ENCODE measurements around the gene PRRG1.
"Not testable (repeated sequence)": the region's sequence is repeated elsewhere in the genome, so short reads cannot be mapped to it uniquely, and the experiment has no call there.

PRRG1 gene

DNA sequence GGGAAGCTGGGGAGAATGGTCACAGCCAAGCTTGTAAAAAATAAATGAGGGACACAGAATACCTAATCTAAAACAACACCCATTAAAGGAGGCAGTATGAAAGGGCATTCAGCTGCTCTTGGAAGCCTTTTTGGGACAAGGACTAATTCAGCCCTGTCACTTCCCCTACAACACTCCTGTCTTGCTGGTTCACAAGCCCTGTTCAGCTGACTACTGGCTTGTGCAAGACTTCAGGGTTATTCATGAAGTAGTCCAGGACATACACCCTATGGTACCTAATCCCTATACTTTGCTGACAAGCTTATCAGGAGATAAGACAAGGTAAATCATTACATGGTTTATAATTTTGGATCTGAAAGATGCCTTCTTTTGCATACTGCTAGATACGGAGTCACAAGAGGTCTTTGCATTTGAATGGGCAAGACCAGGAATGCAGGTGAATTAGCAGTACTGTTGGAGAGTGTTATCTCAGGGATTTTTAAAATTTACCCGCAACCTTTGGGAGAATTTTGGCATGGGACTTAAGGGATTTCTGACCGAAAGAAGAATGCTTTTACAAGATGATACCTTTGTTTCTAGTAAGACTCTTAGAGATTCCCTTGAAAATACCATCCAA is 119.1 kb downstream of the PRRG1 start:
- no peak for DNase-seq (ENCODE audit: low read depth in 2 of 3, low spot score in 2 of 3)

DNA sequence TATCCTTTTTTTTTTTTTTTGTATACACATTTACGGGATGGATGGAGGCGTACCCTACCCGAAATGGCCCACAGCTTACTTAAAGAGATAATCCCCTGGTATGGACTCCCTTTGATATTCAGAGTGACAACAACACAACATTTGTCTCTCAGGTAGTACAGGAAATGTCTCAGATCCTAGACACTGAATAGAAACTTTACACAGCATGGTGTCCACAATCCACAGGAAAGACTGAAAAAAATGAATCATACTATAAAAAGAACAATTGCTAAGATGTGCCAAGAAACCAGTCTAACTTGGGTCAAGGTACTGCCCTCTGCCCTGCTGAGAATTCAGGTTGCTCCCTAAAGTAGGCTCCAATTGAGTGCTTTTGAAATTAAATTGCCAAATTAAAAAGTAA is 121.5 kb downstream of the PRRG1 start:
- no peak for DNase-seq (ENCODE audit: low read depth in 2 of 3, low spot score in 2 of 3)

DNA sequence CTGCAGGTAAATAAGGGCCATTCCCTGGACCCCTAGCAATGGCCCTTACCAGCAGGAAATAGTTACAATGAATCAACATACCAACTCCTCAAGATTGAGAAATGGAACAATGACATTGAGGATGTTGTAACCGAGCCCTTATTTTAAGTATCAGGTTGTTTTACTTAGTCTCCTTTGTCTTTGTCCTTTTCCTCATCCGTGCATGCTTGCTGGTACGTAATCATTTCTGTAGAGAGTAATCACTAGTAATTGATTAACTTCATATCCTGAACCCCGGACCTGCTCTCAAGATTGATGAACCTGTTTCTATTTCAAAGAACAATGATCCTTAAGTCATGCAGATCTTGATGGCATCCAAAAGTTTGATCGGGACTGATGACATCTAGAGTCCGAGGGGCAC is 123.7 kb downstream of the PRRG1 start:
- DNase-seq (ENCODE audit: low read depth in 2 of 3, low spot score in 2 of 3), result no peak

DNA sequence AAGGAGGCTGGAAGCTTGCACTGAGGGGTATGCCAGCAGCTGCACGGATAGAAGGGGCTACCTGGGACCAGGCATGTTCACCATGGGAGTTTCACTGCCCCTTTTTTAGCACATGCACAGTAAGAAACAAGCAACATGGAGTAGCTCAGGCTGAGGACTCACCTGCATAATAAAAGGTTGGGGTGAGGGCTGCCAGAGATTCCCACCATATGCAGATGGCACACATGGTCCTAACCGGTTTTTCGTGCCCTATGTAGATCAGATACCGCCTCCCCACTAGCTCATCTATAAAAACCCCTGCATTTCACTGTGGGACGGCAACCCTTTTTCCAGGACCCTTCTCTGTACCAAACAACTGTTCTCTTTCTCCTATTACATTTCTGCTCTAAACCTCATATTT is 125.3 kb downstream of the PRRG1 start:
- no peak for DNase-seq (ENCODE audit: low read depth in 2 of 3, low spot score in 2 of 3)

DNA sequence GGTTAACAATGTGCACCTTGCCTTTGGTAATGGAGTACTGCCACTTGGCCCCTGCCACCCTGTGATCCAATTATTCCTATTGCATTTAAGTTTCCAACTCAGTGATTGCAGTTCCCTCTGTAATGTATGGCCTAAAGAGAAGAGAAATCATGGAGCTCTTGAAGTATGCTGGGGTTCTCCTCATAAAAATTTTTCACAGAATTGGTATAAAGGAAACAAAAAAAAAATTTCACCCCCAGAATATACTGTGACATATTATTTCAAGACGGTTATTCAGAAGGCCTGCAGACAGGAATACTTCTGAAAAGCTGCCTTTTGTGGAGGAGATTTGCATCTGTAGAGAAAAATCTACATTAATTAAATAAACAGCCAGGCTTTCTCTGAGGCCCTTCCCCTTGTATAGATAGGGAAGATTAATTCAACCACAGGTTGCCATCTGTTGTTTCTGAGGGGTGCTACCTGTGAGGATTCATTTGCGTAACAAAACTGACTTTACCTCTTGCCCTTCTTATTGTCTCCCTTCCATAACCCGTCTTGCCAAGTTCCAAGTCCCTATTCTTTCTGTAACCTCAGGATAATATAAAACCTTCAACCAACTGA is 127.5 kb downstream of the PRRG1 start:
- no peak for DNase-seq (ENCODE audit: low read depth in 2 of 3, low spot score in 2 of 3)

DNA sequence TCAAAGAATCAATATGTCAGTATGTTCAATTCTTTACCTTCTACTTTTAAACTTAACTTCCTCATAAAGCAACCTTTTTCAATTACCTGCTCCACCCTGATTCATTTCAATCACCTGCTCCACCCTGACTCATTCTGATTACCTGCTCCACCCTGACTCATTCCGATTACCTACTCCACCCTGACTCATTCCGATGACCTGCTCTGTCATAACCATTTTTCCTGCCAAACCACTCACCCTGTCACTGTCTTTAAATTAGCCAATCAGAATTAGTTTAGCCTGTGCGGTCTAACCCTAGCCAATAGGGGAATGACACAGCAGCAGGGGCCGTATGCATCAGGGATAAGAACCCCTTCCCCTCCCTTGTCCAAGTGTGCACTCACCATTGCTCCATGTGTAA is 135.2 kb downstream of the PRRG1 start:
- DNase-seq (ENCODE audit: low read depth in 2 of 3, low spot score in 2 of 3), result not testable (repeated sequence)

DNA sequence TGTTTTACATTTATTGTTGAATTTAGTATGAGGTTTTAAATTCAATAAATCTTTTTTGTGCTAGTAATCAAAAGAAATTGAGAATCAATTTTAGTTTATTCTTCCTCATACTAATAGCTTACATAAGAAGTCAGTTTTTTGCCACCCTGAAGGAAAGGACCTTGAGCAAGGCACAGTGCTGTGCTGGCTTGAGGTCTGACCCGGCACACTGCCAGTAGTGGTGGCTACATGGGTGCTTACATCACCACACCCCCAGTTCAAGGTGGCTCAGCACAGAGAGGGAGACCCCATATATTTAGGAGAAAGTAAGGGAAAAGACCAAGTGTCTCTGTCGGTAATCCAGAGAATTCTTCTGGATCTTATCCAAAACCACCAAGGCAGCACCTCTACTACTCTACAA is 136.3 kb downstream of the PRRG1 start:
- DNase-seq (ENCODE audit: low read depth in 2 of 3, low spot score in 2 of 3), result no peak

DNA sequence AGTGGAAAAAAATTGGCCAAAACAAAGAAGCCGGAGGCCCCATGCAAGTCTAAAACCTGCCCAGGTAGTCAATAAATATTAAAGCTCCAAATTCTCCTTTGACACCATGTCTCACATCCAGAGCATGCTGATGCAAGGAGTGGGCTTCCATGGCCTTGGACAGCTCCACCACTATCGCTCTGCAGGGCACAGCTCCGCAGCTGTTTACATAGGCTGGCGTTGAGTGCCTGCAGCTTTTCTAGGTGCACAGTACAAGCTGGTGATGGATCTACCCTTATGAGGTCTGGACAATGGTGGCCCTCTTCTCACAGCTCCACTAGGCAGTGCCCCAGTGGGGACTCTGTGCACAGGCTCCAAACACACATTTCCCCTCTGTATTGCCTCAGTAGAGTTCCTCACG is 138.1 kb downstream of the PRRG1 start:
- no peak for DNase-seq (ENCODE audit: low read depth in 2 of 3, low spot score in 2 of 3)

DNA sequence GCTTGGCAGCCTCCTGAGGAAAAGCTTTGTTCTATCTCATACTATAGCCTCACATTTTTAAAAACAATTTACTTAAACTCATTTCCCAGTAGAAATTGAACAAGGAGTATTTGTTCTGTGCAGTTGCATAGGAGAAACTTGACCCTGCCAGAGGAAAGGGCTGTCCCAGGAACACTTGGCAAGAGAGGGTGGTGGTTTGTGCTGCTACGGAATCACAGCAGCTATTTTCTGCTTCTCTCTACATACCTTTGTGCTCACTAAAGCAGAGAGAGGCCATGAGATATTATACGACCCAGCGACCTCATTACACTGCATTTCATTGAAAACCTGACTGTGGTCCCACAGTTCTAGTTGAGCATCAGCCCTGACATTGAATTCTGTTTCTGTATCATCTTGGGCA is 139.2 kb downstream of the PRRG1 start:
- DNase-seq (ENCODE audit: low read depth in 2 of 3, low spot score in 2 of 3), result no peak

DNA sequence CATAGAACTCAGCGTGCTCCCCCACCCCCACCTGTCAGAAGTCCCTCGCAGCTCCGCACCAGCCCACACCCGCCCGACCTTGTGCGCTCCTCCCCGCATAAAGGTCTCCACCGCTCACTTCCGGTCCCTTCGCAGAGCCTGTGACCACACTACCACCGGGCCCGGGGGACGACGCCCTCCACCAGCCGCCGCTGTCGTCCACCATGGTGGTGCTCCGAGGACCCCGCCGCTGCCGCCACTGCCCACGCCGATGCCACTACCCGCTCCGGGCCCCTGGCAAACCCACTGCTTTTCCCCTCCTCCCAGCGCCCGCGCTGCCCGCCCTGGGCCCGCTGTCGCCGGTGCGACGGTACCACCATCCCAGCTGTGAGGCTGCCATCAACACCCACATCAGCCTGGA is 142.5 kb downstream of the PRRG1 start:
- DNase-seq (ENCODE audit: low read depth in 2 of 3, low spot score in 2 of 3), result no peak

DNA sequence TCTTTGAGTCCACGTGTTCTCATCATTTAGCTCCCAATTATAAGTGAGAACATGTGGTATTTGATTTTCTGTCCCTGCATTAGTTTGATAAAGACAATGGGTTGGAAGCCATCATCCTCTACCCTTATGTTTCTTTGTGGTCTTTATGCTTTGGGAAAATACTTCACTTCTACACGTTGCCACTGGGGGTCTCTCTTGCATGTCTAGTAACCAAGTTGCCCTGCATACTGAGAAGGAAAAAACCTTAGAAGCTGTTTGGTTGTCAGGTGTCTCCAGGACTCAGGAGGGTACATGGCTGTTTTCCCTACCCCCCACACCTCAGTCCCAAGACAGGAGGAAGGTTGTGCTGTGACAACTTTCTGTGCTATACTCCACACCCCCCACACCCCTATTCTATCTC is 146.6 kb downstream of the PRRG1 start:
- not testable (repeated sequence) for DNase-seq (ENCODE audit: low read depth in 2 of 3, low spot score in 2 of 3)

DNA sequence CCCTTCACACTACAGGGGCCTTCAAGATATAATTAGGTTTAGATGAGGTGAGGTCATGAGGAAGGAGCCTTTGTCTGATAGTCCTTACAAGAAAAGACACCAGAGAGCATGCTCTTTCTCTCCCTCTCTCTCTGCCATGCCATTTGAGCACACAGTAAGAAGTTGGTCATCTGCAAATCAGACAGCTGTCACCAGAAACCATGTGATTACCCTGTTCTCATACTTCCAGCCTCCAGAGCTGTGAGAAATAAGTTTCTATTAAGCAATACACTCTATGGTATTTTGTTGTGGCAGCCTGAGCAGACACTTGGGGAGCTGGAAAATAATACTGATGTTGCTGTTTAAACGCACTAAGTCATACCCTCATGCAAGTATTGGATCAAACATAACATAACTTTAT is 148.0 kb downstream of the PRRG1 start:
- DNase-seq (ENCODE audit: low read depth in 2 of 3, low spot score in 2 of 3), result not testable (repeated sequence)

DNA sequence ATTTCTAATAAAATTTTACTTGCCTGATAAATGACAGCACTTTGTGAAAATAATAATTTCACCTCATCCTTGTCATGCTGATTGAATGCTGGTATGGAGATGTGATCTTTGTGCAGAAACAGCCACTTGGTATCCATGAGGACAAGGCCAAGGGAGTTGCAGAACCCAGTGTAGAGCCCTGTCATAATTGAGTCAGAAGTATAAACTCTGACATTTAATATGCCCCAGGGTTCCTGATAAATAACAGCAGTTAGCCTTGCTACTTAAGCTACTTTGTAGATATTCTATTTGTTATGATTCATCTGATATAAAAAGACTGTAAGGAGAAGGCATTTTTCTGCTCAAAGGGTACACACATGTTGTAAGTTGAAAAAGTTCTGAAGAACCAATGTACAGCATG is 149.2 kb downstream of the PRRG1 start:
- DNase-seq (ENCODE audit: low read depth in 2 of 3, low spot score in 2 of 3), result not testable (repeated sequence)

DNA sequence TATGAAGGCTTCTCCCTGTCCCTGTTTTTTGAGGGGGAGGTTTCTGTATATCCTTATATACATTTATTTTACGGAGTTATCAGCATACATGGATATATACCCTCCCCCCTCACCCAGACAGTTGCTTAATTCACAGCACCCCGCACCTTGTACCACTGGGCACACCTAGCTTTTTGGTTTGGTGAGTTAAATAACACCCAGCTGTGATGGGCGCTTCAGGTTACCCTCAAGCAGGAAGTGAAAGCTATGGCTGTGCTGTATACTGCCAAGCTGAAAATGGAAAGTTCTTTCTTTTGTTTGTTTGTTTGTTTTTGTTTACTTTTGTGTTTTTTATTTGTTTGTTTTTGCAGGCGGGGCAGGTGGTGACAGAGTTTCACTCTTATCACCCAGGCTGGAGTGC is 150.5 kb downstream of the PRRG1 start:
- not testable (repeated sequence) for DNase-seq (ENCODE audit: low read depth in 2 of 3, low spot score in 2 of 3)

DNA sequence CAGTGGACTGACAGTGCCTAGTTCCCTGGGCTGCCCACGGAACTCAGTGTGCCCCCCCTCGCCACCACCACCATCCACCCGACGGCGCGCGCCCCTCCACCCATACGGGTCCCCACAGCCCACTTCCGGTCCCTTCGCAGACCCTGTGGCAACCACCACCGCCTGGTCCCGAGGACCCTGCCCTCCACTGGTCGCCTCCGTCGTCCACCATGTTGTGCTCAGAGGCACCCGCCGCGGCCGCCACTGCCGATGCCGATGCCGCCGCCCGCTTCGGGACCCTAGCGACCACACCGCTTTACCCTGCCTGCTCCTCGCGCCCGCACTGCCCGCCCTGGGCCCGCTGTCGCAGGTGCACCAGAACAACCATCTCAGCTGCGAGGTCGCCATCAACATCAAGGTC is 155.8 kb downstream of the PRRG1 start:
- DNase-seq (ENCODE audit: low read depth in 2 of 3, low spot score in 2 of 3), result no peak

Data from activated CD8-positive, alpha-beta memory T cell treated with anti-CD3 and anti-CD28 coated beads for 48 hours (primary cell).